CD4-positive, alpha-beta T cell treated with Interleukin-15 for 1 hour (primary cell): ENCODE data around the gene FGFR3.

Experiments used
- DNase-seq: peaks from one replicate; pipeline ENCODE4 v3.0.0-alpha.2; 2020

Gene FGFR3

GRCh38 chr4:1770791-1771231 is 22.3 kb upstream of the FGFR3 start:
- DNase-seq: no peak

- DNase-seq: no peak
These were observed 21.4 kb upstream of the FGFR3 start for GRCh38 chr4:1771555-1772305.

GRCh38 chr4:1772853-1773538 is 20.1 kb upstream of the FGFR3 start:
- DNase-seq: no peak

- no peak for DNase-seq
These were observed 19.3 kb upstream of the FGFR3 start for GRCh38 chr4:1773754-1774153.

GRCh38 chr4:1775731-1776500 is 17.2 kb upstream of the FGFR3 start:
- no peak for DNase-seq

- no peak for DNase-seq
These were observed 16.5 kb upstream of the FGFR3 start for GRCh38 chr4:1776521-1777161.

- DNase-seq: no peak
These were observed 15.1 kb upstream of the FGFR3 start for GRCh38 chr4:1777822-1778641.

GRCh38 chr4:1778642-1779392 is 14.3 kb upstream of the FGFR3 start:
- no peak for DNase-seq

- no peak for DNase-seq
These were observed 13.3 kb upstream of the FGFR3 start for GRCh38 chr4:1779588-1780382.

- DNase-seq: no peak
These were observed 12.7 kb upstream of the FGFR3 start for GRCh38 chr4:1780435-1780834.

GRCh38 chr4:1783015-1783414 is 10.1 kb upstream of the FGFR3 start:
- DNase-seq: no peak

GRCh38 chr4:1783970-1784369 is 9.1 kb upstream of the FGFR3 start:
- DNase-seq: no peak

- no peak for DNase-seq
These were observed 8.7 kb upstream of the FGFR3 start for GRCh38 chr4:1784395-1784788.

- no peak for DNase-seq
These were observed 8.1 kb upstream of the FGFR3 start for GRCh38 chr4:1784789-1785591.

GRCh38 chr4:1785592-1785991 is 7.5 kb upstream of the FGFR3 start:
- DNase-seq: no peak

- DNase-seq: no peak
These were observed 6.3 kb upstream of the FGFR3 start for GRCh38 chr4:1786544-1787362.

GRCh38 chr4:1787411-1788077 is 5.5 kb upstream of the FGFR3 start:
- DNase-seq: no peak

GRCh38 chr4:1788254-1788973 is 4.7 kb upstream of the FGFR3 start:
- DNase-seq: no peak
